Effector CD4-positive, alpha-beta T cell (primary cell): ENCODE results near the gene CAPSL.
"Not testable (repeated sequence)": the region's sequence is repeated elsewhere in the genome, so short reads cannot be mapped to it uniquely, and the experiment has no call there.

Experiments
- DNase-seq: peaks from one replicate; pipeline ENCODE4 v3.0.0-alpha.2; 2020

The CAPSL gene

GRCh38 chr5:35870605-35871004, 67.8 kb downstream of the CAPSL start:
- no peak for DNase-seq

DNA sequence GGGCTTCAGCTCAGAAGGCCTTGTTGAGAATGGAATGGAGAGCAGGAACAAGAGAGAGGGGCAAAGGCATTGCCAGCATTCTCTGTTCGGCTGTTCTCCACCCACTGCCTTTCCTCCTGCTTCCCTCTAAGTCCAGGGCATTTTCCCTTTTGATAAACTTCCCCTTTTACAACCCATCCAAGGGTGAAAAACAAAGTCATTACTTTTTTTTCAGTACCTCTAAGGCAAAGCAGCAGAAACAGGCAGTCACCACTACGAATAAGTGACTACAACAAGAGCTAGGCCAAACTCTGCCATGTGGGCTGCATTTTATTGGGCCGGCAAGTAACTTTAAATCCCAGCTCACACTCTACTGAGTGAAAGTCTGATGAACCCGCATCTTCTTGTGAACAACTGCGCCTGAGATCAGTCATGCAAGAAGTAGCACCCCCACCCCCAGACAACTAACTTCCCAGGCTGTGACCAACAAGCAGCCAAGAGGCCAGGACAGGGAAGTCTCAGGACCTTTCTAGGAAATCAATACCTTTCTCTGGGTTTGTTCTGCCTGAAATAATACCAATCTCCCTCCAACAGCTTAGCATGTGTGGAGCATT, 68.6 kb downstream of the CAPSL start:
- DNase-seq: no peak

DNA sequence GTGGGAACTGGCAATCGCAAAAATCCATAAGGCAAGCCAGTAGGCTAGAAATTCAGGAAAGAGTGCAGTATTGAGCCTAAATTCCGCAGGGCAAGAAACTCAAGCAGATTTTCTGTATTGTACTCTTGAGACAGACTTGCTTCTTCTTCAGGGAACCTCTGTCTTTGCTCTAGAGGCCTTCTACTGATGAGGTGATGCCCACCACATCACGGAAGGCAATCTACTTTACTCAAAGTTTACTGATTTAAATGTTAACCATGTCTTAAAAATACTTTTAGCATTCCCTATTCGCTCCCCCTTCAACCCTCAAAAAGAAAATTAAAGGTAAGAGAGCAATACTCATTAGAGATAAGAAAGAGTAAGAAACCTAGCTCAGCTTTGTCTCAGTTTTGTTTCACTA, 70.4 kb downstream of the CAPSL start:
- DNase-seq: no peak

DNA sequence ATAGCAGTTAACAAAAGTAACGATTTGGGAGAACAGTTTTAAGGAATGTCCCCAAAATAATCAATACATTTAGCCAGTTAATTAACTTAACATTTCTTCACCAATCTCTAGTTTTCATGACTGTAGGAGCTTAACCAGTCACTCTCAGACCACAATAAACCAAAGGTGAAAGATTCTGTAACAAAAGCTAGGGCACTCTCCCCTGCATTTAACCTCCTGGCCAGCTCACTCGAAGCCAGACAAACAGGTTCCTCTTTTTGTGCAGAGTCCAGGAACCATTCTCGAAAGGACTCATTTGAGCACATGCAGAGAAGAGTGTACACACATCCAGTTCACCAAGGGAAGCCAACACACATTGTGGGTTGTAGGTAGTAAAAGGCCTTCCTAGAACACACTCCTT, 75.3 kb downstream of the CAPSL start:
- DNase-seq: no peak

GRCh38 chr5:35862126-35862525, 76.3 kb downstream of the CAPSL start:
- DNase-seq: no peak

DNA sequence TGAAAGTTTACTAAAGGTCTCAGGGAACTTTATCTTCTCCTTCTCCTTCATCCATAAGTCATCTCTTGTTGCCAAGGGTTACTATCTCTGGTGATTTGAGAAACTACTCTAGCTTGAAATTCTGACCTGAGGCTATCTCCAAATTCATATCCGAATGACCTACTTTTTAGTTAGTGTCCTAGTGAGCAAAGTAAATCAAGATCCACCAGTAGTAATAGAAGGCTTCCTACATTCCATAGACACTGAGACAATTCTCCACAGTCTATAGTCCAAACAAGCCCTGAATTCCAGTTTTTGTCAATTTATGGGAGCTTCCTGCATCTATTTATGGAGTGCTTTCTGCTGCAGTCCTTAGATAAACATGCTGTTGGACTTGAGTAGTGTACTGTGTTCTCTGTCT, 76.7 kb downstream of the CAPSL start:
- DNase-seq: no peak

DNA sequence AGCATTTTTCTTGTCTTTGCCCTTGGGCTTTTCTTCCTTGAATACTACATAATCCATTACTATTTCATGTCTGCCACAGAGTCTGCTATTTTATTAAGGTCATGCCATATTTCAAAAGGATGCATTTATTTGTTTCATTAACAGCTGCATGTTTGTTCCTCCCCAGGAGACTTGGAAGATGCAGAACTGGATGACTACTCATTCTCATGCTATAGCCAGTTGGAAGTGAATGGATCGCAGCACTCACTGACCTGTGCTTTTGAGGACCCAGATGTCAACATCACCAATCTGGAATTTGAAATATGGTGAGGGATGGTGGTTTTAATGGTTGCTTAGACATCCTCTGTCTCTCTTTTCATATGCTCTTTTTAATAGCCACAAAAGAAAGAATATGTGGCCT, 77.7 kb downstream of the CAPSL start:
- DNase-seq: no peak

DNA sequence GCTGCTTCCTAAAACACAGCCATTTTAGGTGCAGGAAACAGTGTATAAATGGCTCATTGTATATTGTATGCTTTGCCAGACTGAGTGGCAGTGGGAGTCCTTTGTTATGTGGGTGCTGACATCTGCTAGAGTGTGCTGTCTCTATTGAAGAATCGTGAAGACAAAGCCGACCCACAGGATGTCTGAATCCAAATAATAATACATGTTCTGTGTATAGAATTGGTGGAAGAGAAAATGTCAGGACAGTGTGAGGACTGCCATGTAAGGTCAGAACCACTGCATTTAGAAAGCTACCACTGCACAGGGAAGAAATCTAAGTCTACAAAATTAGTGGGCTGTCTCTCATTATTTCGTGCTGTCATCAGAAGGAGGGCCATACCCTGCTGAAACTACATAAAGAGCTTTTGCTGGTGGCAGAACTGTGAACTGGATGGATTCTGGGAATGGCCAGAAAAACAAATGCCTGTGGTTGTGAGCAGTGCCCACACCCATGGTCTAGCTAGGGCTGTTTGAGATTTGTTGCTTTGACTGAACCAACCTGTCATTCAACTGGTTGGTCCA, 79.2 kb downstream of the CAPSL start:
- peak; percentile 19 for DNase-seq

- no peak for DNase-seq
Measured at GRCh38 chr5:35857606-35858205, 80.7 kb downstream of the CAPSL start.

DNA sequence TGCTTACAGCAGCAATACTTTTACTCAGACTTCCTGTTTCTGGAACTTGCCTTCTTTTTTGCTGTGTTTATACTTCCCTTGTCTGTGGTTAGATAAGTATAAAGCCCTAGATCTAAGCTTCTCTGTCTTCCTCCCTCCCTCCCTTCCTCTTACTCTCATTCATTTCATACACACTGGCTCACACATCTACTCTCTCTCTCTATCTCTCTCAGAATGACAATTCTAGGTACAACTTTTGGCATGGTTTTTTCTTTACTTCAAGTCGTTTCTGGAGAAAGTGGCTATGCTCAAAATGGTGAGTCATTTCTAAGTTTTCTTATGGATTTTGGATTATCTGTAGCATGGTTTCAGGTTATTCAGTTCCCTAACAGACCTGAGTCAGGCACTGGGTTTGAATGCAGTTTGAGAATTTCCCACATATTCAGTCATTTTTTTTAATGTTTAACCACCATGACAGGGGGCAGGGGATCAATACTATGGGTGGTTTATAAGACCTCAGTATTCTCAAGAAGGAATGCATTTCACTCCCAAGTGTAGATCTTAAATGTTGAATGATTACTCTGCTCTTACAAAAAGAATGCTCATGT, 81.6 kb downstream of the CAPSL start, which contains the start of gene IL7R:
IL7R (plus strand) TSS at position 127 of the 587 bp plus-strand sequence; CDS start at position 214, 87 bp downstream.
- DNase-seq: no peak

- DNase-seq: not testable (repeated sequence)
Measured at GRCh38 chr5:35856186-35856764, 82.1 kb downstream of the CAPSL start.

- no peak for DNase-seq
Measured at GRCh38 chr5:35855187-35855586, 83.2 kb downstream of the CAPSL start.
